ENCODE data around the gene FYTTD1.
"Not testable (repeated sequence)": the region's sequence is repeated elsewhere in the genome, so short reads cannot be mapped to it uniquely, and the experiment has no call there.

The FYTTD1 gene

GRCh38 chr3:197730200-197730599 is 19.5 kb upstream of the FYTTD1 start:
- no peak overlapping the region for H3K4me2 ChIP-seq (ENCODE audit: low read depth, low read length, poor library complexity, severe bottlenecking)

GRCh38 chr3:197730770-197731169 is 18.9 kb upstream of the FYTTD1 start:
- not testable (repeated sequence) for H3K4me3 ChIP-seq (ENCODE audit: low read length, poor library complexity, severe bottlenecking); H3K9me3 ChIP-seq (ENCODE audit: insufficient read depth, low read depth, low read length); H3K9me2 ChIP-seq (replicated peaks; ENCODE audit: low read depth, low read length); H3K9ac ChIP-seq (ENCODE audit: low read depth, low read length, poor library complexity, severe bottlenecking); H3K4me1 ChIP-seq (ENCODE audit: insufficient read depth, low read length, poor library complexity, severe bottlenecking); H4K20me1 ChIP-seq (ENCODE audit: insufficient read depth, low read length, poor library complexity, severe bottlenecking); H3F3A ChIP-seq (ENCODE audit: low read depth); H3K4me2 ChIP-seq (ENCODE audit: low read depth, low read length, poor library complexity, severe bottlenecking); H3K36me3 ChIP-seq (ENCODE audit: insufficient read depth, low read length); H3K27me3 ChIP-seq (ENCODE audit: insufficient read depth, low read length, poor library complexity, severe bottlenecking); H2AFZ ChIP-seq (ENCODE audit: low read length); H3K79me2 ChIP-seq (ENCODE audit: insufficient read depth, low read length)

More at GRCh38 chr3:197730200-197730599, 19.5 kb upstream of the FYTTD1 start:
- Histone ChIP-seq H2AFZ (ENCODE audit: low read length) (no peak overlapping the region), H3K9me3 (ENCODE audit: insufficient read depth, low read depth, low read length) (no peaks in the 10 kb centered on the region), H3K27me3 (ENCODE audit: insufficient read depth, low read length, poor library complexity, severe bottlenecking) (no peaks in the 10 kb centered on the region), H3F3A (ENCODE audit: low read depth) (0 out of 2 replicates have a peak, but pooled peaks cover 3% of the 10 kb centered on the region), H3K4me1 (ENCODE audit: insufficient read depth, low read length, poor library complexity, severe bottlenecking) (no peaks in the 10 kb centered on the region), H3K79me2 (ENCODE audit: insufficient read depth, low read length) (no peaks in the 10 kb centered on the region), H3K9me2 (replicated peaks; ENCODE audit: low read depth, low read length) (no peaks in the 10 kb centered on the region), H3K4me3 (ENCODE audit: low read length, poor library complexity, severe bottlenecking) (no peak overlapping the region), H3K36me3 (ENCODE audit: insufficient read depth, low read length) (no peaks in the 10 kb centered on the region), H4K20me1 (ENCODE audit: insufficient read depth, low read length, poor library complexity, severe bottlenecking) (no peaks in the 10 kb centered on the region), H3K9ac (ENCODE audit: low read depth, low read length, poor library complexity, severe bottlenecking) (no peak overlapping the region)
- TF ChIP-seq, protein P1, sequence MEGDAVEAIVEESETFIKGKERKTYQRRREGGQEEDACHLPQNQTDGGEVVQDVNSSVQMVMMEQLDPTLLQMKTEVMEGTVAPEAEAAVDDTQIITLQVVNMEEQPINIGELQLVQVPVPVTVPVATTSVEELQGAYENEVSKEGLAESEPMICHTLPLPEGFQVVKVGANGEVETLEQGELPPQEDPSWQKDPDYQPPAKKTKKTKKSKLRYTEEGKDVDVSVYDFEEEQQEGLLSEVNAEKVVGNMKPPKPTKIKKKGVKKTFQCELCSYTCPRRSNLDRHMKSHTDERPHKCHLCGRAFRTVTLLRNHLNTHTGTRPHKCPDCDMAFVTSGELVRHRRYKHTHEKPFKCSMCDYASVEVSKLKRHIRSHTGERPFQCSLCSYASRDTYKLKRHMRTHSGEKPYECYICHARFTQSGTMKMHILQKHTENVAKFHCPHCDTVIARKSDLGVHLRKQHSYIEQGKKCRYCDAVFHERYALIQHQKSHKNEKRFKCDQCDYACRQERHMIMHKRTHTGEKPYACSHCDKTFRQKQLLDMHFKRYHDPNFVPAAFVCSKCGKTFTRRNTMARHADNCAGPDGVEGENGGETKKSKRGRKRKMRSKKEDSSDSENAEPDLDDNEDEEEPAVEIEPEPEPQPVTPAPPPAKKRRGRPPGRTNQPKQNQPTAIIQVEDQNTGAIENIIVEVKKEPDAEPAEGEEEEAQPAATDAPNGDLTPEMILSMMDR (conservative IDR thresholded peaks at IDR 0.05; ENCODE audit: low read length): no peak
- TF ChIP-seq EZH2phosphoT487 (IDR thresholded peaks at IDR 0.05; ENCODE audit: borderline replicate concordance): no peak

DNA sequence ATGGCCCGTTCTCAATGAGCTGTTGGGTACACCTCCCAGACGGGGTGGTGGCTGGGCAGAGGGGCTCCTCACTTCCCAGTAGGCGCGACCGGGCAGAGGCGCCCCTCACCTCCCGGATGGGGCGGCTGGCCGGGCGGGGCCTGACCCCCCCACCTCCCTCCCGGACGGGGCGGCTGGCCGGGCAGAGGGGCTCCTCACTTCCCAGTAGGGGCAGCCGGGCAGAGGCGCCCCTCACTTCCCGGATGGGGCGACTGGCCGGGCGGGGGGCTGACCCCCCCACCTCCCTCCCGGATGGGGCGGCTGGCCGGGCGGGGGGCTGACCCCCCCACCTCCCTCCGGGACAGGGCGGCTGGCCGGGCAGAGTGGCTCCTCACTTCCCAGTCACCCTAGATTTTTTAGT is 18.2 kb upstream of the FYTTD1 start:
- not testable (repeated sequence) for H3K36me3 ChIP-seq (ENCODE audit: insufficient read depth, low read length); H3F3A ChIP-seq (ENCODE audit: low read depth); H3K4me3 ChIP-seq (ENCODE audit: low read length, poor library complexity, severe bottlenecking); H3K4me2 ChIP-seq (ENCODE audit: low read depth, low read length, poor library complexity, severe bottlenecking); H3K27me3 ChIP-seq (ENCODE audit: insufficient read depth, low read length, poor library complexity, severe bottlenecking); H3K4me1 ChIP-seq (ENCODE audit: insufficient read depth, low read length, poor library complexity, severe bottlenecking); H3K9me2 ChIP-seq (replicated peaks; ENCODE audit: low read depth, low read length); H3K9me3 ChIP-seq (ENCODE audit: insufficient read depth, low read depth, low read length); H4K20me1 ChIP-seq (ENCODE audit: insufficient read depth, low read length, poor library complexity, severe bottlenecking); H3K9ac ChIP-seq (ENCODE audit: low read depth, low read length, poor library complexity, severe bottlenecking); H3K79me2 ChIP-seq (ENCODE audit: insufficient read depth, low read length); H2AFZ ChIP-seq (ENCODE audit: low read length)

GRCh38 chr3:197733042-197733441 is 16.6 kb upstream of the FYTTD1 start:
- Histone ChIP-seq H3K4me2 (ENCODE audit: low read depth, low read length, poor library complexity, severe bottlenecking) (no peak overlapping the region), H3K9ac (ENCODE audit: low read depth, low read length, poor library complexity, severe bottlenecking) (no peak overlapping the region)

More at GRCh38 chr3:197733042-197733441, 16.6 kb upstream of the FYTTD1 start:
- H2AFZ ChIP-seq (ENCODE audit: low read length): no peak overlapping the region
- no peaks in the 10 kb centered on the region for H3F3A ChIP-seq (ENCODE audit: low read depth)
- no peaks in the 10 kb centered on the region for H4K20me1 ChIP-seq (ENCODE audit: insufficient read depth, low read length, poor library complexity, severe bottlenecking)
- no peaks in the 10 kb centered on the region for H3K9me2 ChIP-seq (replicated peaks; ENCODE audit: low read depth, low read length)
- TF ChIP-seq EZH2phosphoT487 (IDR thresholded peaks at IDR 0.05; ENCODE audit: borderline replicate concordance): no peak
- TF ChIP-seq, protein P1 (conservative IDR thresholded peaks at IDR 0.05; ENCODE audit: low read length): no peak
- no peaks in the 10 kb centered on the region for H3K36me3 ChIP-seq (ENCODE audit: insufficient read depth, low read length)
- H3K9me3 ChIP-seq (ENCODE audit: insufficient read depth, low read depth, low read length): no peaks in the 10 kb centered on the region
- peaks cover 9% of the 10 kb centered on the region; the same call in 1 of the 2 replicates for H3K79me2 ChIP-seq (ENCODE audit: insufficient read depth, low read length)
- H3K27me3 ChIP-seq (ENCODE audit: insufficient read depth, low read length, poor library complexity, severe bottlenecking): no peaks in the 10 kb centered on the region
- H3K4me1 ChIP-seq (ENCODE audit: insufficient read depth, low read length, poor library complexity, severe bottlenecking): peaks cover 15% of the 10 kb centered on the region
- H3K4me3 ChIP-seq (ENCODE audit: low read length, poor library complexity, severe bottlenecking): no peak overlapping the region

Data from Loucy (cell line).